HG03571 (cell line): ENCODE measurements around the gene CSMD2.

Experiments
- ATAC-seq: cut with Tn5 transposase; IDR thresholded peaks from one replicate; pipeline ENCODE4 v1.9.1; 2021; ENCODE audit not compliant: unreplicated experiment

The CSMD2 gene

GRCh38 chr1:33966346-33967141 lies 198.5 kb downstream of the CSMD2 start:
- no peak for ATAC-seq

- ATAC-seq: no peak
These were observed 199.9 kb downstream of the CSMD2 start for GRCh38 chr1:33965086-33965485.

GRCh38 chr1:33962061-33962460 lies 203.0 kb downstream of the CSMD2 start:
- no peak for ATAC-seq

DNA sequence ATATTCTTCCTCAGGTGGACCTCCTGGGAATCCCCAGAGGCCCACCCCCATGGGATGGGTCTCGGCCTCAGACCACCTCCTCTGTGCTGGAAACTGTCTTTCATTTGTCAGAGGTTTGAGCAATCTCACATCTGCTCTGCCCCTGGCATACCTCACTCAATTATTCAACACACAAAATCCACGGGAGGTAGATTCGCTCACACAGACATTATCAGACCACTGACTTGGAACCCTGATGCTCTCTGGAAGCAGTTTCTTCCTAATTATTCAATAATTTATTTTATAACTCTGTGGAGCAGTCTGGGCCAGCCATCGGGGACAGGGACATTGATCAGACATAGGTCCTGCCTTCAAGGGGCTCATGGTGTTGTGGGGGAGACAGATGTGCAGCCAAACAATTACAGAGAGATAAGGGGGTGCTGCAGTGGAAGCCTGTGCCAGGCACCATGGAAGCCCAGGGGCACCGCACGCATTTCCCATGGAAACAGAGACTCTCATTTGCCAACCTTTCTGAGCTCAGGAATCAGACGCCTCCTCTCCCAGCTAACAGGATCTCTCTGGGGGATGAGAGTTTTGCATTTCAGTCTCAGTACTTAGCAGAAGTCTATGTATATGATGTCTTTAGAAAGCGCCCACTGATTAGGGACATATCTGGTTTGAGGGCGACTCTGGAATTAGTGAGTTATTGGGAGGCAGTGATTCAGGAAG lies 204.7 kb downstream of the CSMD2 start:
- no peak for ATAC-seq

DNA sequence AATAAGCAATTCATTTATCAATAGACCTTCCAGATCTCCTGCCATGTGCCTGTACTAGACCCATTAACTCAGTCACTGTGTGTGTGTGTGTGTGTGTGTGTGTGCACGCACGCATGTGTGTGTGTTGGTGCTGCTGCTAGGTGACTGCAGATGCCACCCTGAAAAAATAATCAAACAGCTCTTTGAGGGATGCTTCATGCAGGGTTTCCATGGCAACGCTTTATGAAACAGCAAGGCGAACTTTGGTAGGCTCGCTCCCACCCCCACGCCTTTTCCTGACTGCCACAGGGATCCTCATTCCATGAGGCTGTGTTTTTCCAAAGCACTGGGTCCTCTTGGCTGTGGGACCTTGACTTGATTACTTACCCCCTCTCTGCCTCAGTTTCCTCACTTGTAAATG lies 207.2 kb downstream of the CSMD2 start:
- ATAC-seq: no peak

DNA sequence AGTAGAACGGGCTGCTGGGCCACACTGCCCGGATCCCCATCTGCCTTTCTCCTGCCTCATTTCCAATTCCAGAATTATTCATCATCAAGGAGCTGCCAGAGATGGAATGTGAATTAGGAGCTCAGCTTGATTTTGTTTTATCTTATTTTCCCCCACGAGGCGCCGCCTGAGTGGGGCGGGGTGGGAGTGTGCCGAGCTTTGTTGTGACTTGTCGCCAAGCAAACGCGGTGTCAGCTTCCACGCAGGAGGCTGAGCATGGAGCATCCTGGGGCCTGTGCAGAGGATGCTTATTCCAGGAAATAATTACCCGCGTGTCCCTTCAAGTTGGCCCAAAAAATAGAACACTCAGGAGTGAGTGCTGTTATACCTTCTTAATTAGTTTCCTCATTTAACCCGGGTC lies 209.9 kb downstream of the CSMD2 start:
- ATAC-seq: no peak

DNA sequence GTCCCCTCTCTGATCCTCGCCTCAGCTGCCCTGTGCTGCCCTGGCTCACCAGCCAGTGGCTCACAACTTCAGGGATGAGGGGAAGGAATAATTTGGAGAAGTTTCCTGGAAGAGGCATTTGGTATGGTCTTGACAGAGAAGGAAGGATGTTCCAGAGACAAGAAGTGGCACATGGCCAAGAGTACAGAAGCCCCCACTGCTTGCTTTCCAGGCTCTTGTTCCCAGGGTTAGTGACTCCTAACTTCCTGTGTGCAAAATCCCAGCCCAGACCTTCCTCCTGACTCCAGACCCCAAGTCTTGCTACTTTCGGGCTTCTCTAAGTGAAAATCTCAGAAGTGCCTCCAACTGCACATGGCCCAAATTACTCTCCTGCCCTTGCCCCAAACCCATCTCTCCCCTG lies 215.5 kb downstream of the CSMD2 start:
- no peak for ATAC-seq

GRCh38 chr1:33948291-33948690 lies 216.7 kb downstream of the CSMD2 start:
- no peak for ATAC-seq

DNA sequence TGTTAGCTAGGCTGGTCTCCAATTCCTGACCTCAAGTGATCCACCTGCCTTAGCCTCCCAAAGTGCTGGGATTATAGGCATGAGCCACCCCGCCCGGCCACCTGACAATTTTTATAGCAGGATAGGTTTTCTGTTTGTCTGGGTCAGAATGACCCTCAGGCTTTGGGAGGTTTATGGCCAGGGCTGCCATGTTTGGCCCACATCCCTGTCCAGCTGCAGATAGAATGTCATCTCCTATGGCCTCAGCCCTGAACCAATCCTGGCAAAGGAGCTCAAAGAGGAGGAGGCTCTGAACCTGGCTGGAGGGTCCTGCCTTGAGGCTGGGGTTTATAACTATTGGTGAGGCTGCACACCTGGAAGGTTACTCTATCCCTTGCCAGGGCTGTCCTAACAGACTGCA lies 218.2 kb downstream of the CSMD2 start:
- no peak for ATAC-seq

GRCh38 chr1:33944846-33945245 lies 220.2 kb downstream of the CSMD2 start:
- no peak for ATAC-seq

DNA sequence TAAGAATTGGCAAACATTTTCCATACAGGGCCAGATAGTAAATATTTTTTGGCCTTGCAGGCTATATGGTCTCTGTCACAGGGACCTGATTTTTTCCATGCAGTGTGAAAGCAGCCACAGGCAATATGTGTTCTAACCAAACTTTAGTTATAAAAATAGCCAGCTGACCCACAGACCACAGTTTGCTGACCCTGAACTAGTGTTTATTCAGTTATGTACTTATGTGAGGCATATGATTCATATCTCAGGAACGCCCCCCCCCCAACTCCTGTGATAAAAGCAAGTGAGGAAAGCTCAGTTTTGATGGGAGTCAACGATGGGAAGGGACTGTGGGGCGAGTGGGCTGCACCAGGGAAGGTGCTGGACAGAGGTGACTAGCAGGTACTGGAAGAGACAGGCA lies 221.1 kb downstream of the CSMD2 start:
- ATAC-seq: no peak

- ATAC-seq: no peak
These were observed 232.2 kb downstream of the CSMD2 start for GRCh38 chr1:33932871-33933270.

GRCh38 chr1:33931111-33931475 lies 233.9 kb downstream of the CSMD2 start:
- ATAC-seq: no peak

DNA sequence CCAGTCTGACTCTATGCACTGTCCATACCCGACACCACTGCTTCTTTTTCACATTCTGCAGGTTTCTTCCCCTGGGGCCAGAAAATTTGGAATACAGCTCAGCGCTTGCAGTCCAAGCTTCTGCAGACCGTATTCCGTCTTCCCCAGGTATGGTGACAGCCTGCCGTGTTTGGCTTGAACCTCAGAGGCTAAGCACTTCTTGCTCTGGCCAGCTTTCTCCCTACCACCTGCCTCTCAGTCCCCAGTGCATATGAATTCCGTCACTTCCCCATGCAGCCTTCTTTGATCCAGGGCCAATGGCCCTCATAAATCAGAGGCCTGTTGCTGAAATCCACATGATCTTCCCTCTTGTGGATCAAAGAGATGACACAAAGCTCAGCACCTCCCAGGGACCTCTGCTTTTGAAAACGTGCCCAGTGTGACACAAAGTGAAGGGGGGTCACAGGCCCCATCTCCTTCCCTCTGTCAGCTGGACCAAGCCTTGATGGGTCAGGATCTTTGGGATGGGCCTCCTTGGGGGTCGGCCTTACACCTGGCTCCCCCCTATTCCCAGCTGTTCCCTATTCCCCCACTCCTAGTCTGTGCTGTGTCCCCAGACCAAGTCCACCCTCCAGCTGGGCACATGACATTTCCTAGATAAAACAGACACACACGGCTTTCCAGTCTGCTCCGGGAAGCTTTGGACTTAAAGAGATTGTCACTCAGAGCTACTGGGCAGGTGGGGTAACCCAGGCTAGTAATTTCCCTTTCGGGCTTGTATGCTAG lies 234.5 kb downstream of the CSMD2 start:
- ATAC-seq: no peak

DNA sequence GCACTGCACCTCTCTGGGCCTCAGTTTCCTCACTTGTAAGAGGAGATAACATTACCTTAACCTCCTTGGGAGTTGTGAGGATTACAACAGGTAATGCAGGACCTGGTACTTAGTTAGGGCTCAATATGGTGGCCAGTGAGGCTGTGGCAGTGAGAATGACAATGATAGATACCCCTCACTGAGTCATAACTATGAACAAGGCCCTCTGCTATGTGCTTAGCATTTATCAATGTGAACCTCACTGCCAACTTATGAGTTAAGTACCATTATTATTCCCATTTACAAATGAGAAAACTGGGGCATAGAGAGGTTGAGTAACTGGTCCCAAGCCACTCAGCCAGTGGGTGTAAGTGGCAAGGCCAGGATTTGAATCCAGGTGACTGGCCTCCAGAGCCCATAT lies 236.8 kb downstream of the CSMD2 start:
- ATAC-seq: no peak

DNA sequence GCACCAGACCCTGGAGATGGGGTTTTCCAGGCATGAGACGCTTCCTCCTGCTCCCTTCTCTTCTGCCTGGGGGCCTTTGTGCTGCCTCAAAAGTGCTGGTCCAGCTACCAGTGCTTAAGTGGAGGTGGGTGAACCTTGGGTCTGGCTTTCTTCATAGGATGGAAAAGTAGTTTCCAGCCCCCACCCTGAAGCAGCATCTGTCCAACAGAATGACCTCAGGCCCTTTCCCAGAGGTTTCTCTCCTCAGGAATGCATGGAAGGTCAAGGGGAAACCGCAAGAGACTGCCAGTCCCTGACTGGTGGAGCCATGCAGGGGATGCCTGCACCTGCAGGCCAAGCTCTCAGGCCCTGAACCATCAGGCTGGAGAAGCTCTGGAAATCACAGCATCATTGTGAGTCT lies 237.3 kb downstream of the CSMD2 start:
- no peak for ATAC-seq

GRCh38 chr1:33925586-33925985 lies 239.4 kb downstream of the CSMD2 start:
- no peak for ATAC-seq

DNA sequence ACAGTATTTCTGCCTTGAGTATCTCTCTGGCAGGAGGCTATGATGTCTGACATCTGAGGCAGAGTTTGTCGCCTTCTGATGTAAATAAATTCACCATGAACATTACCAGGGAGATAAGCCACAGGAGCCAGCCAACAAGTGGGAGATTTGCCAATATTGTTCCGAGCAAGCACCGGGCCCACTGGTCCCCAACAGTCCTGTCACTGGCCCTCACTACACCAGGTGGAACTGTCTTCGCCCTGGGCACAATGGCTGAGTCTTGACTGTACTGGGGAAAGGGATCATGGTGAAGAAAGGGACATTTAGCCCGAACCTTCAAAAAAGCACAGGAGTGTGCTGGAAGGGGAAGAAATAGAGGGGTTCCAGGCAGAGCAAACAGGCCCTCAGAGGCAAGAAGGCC lies 243.7 kb downstream of the CSMD2 start:
- ATAC-seq: no peak

- no peak for ATAC-seq
These were observed 246.7 kb downstream of the CSMD2 start for GRCh38 chr1:33918368-33918767.

- no peak for ATAC-seq
These were observed 248.2 kb downstream of the CSMD2 start for GRCh38 chr1:33916786-33917185.

DNA sequence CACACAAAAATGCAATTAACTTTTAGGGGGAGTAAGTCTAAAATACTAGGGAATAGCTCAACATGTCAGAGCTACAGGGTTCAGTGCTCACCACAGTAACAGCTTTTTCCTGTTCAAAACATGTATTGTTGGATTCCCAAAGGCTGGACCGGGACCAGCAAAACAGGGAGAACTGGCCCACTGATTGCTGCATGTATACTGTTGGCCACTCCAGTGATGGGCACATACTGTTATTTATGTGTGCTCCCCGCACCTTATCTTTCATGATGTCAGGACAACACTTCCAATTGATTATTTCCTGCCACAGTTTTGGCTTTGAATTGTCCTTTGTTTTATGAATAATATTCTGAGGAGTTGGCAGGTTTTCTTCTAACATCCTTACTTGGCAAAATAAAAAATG lies 250.5 kb downstream of the CSMD2 start:
- ATAC-seq: no peak
